ENCODE data around the gene C10orf88.

Gene C10orf88

GRCh38 chr10:122953902-122954730 is at the start of gene C10orf88:
Gene C10orf88, minus strand, starts transcription at chr10:122954227. Its CDS starts 49 bp downstream, at chr10:122954178.
- DNase-seq (ENCODE audit: low read depth, low spot score), result peak; percentile 96

GRCh38 chr10:123001370-123001769 is 47.3 kb upstream of the C10orf88 start:
- DNase-seq (ENCODE audit: low read depth, low spot score), result no peak

- no peak for DNase-seq (ENCODE audit: low read depth, low spot score)
Observed at GRCh38 chr10:123000155-123000554, 46.1 kb upstream of the C10orf88 start.

- no peak for DNase-seq (ENCODE audit: low read depth, low spot score)
Observed at GRCh38 chr10:122999347-122999746, 45.3 kb upstream of the C10orf88 start.

- DNase-seq (ENCODE audit: low read depth, low spot score), result no peak
Observed at GRCh38 chr10:122998934-122999333, 44.9 kb upstream of the C10orf88 start.

GRCh38 chr10:122998360-122998917 is 44.4 kb upstream of the C10orf88 start:
- DNase-seq (ENCODE audit: low read depth, low spot score), result no peak

- no peak for DNase-seq (ENCODE audit: low read depth, low spot score)
Observed at GRCh38 chr10:122997864-122998263, 43.8 kb upstream of the C10orf88 start.

GRCh38 chr10:122995936-122996335 is 41.9 kb upstream of the C10orf88 start:
- DNase-seq (ENCODE audit: low read depth, low spot score), result no peak

- DNase-seq (ENCODE audit: low read depth, low spot score), result no peak
Observed at GRCh38 chr10:122993797-122994336, 39.8 kb upstream of the C10orf88 start.

GRCh38 chr10:122992031-122992585 is 38.1 kb upstream of the C10orf88 start:
- no peak for DNase-seq (ENCODE audit: low read depth, low spot score)

GRCh38 chr10:122990278-122990677 is 36.3 kb upstream of the C10orf88 start:
- no peak for DNase-seq (ENCODE audit: low read depth, low spot score)

- DNase-seq (ENCODE audit: low read depth, low spot score), result no peak
Observed at GRCh38 chr10:122988501-122988900, 34.5 kb upstream of the C10orf88 start.

- no peak for DNase-seq (ENCODE audit: low read depth, low spot score)
Observed at GRCh38 chr10:122986335-122986734, 32.3 kb upstream of the C10orf88 start.

- no peak for DNase-seq (ENCODE audit: low read depth, low spot score)
Observed at GRCh38 chr10:122984708-122985107, 30.7 kb upstream of the C10orf88 start.

GRCh38 chr10:122983898-122984297 is 29.9 kb upstream of the C10orf88 start:
- DNase-seq (ENCODE audit: low read depth, low spot score), result no peak

GRCh38 chr10:122981066-122981464 is 27.0 kb upstream of the C10orf88 start:
- DNase-seq (ENCODE audit: low read depth, low spot score), result no peak

GRCh38 chr10:122980209-122981065 is 26.4 kb upstream of the C10orf88 start, which contains the start of gene PSTK:
Gene PSTK, plus strand, starts transcription at chr10:122980401. Its CDS starts 79 bp downstream, at chr10:122980480.
- DNase-seq (ENCODE audit: low read depth, low spot score), result peak; percentile 74

- DNase-seq (ENCODE audit: low read depth, low spot score), result no peak
Observed at GRCh38 chr10:122974543-122975064, 20.6 kb upstream of the C10orf88 start.

GRCh38 chr10:122974023-122974422 is 20.0 kb upstream of the C10orf88 start:
- DNase-seq (ENCODE audit: low read depth, low spot score), result no peak

- no peak for DNase-seq (ENCODE audit: low read depth, low spot score)
Observed at GRCh38 chr10:122968698-122969097, 14.7 kb upstream of the C10orf88 start.

GRCh38 chr10:122966879-122967278 is 12.9 kb upstream of the C10orf88 start:
- DNase-seq (ENCODE audit: low read depth, low spot score), result no peak

Data from brain pericyte (primary cell).